Measurements from ENCODE around the gene PSMD8. TPM values are rescaled to one million over a fixed set of nuclear protein-coding genes. Genes with fewer than 3 reads are reported as not detected.

Gene PSMD8
- total RNA-seq, 4 donors from 2014 or later = 28.1 to 171 (median 78.5) TPM

DNA sequence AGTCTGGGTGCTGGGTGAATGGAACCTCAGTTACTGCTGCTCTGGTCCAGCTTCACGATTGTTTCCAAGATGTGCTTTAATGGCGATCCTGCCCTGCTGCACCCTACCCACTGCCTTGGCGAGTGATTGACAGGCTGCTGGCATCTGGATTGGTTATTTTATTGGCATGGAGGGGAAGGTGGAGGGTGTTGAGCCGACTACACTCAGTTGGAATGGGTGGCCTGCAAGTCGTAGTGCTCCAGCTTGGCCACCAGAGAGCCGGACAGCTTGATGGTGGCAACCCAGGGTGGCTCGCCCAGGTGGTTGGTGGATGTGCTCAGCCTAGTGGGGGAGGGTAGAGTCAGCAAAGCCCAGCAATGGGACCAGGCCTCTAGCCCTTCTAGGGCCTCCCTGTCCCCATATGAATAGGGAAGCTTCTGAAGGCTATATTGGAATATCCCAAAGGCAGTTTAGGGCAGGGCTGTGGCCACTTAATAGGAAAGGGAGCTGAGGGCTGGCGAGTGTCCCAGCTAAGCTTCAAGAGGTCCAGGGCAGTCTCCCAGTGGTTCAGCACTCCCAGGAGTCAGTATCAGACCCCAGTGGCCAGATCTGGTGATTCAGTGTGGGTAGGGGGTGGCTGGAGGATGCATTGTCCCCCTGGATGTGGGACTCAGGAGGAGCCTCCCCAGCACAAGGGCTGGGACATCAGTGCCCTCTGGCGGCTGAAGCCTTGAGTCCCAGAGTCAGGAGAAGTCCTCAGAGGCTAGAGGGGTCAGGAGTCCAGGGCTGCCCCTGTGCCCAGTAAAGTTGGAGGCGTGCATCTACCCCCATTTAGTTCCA is 10.0 kb downstream of the PSMD8 start:
- intact Hi-C loops (cut with DNase I; ENCODE audit: low total_unique reads) (no loop called here), in situ Hi-C loops (cut with MboI; ENCODE audit: low pct_ligation_motif_present in 1 of 4, low pct_unique_long_range_greater_than_20kb in 1 of 4, low sequenced_read_pairs in 3 of 4) (no loop called here)
- no peak overlapping the region for H3K27ac ChIP-seq
- H3K9me3 ChIP-seq = no peaks in the 10 kb centered on the region
- H3K4me3 ChIP-seq = no peak overlapping the region
- peaks cover 0 to 29% (median 14%) of the 10 kb centered on the region in 4 donors for H3K36me3 ChIP-seq
- TF ChIP-seq, protein P1, sequence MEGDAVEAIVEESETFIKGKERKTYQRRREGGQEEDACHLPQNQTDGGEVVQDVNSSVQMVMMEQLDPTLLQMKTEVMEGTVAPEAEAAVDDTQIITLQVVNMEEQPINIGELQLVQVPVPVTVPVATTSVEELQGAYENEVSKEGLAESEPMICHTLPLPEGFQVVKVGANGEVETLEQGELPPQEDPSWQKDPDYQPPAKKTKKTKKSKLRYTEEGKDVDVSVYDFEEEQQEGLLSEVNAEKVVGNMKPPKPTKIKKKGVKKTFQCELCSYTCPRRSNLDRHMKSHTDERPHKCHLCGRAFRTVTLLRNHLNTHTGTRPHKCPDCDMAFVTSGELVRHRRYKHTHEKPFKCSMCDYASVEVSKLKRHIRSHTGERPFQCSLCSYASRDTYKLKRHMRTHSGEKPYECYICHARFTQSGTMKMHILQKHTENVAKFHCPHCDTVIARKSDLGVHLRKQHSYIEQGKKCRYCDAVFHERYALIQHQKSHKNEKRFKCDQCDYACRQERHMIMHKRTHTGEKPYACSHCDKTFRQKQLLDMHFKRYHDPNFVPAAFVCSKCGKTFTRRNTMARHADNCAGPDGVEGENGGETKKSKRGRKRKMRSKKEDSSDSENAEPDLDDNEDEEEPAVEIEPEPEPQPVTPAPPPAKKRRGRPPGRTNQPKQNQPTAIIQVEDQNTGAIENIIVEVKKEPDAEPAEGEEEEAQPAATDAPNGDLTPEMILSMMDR (IDR thresholded peaks at IDR 0.05) = no peak
- TF ChIP-seq EP300 (IDR thresholded peaks at IDR 0.05; ENCODE audit: low read depth) = no peak
- no peak for TF ChIP-seq POLR2A (IDR thresholded peaks at IDR 0.05)
- no peak for TF ChIP-seq POLR2AphosphoS5 (IDR thresholded peaks at IDR 0.05)
- peaks cover 8 to 36% (median 33%) of the 10 kb centered on the region in 4 donors for H3K4me1 ChIP-seq
- WGBS, 2 donors (ENCODE audit: low coverage in 1 of 2) = 90% methylated on average over 10 of the region's 10 CpGs; no CpG with 5 or more reads in 1 of the 2 donors
- no peak for DNase-seq
- peaks cover 36% of the 10 kb centered on the region for H3K27me3 ChIP-seq

DNA sequence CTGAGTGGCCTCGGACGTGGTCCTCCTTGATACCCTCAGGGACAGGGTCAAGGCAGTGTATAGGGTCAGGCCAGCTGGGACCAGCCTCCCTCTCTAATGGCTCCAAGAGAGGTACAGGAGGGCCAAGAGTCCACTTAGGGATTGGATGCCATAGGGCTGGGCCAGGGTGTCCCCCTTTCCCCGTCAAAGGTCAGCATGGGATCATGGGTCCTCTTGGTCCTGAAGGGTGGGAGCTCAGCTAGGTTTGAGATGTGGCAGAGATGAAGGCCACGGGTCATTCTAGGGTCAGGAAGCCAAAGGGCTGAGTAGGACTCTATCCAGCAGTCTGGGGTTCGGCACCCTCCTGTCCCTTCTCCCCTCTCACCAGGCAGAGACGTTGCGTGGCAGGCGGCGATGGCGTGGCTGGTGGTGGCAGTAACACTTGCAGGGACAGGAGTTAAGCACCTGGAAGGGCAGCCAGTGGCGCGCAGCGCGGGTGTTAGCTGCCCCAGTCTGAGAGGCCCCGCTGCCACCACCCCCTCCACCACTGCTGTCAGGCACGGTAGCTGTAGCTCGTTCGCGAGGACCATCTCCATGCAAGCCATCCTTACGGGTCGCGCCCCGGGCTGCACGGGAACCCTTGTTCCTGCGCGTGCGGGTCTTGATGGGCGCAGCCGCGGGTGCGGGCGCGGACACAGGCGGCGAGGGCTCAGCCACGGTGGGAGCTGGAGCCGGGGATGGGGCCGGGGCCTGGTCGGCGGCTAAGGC is 10.9 kb downstream of the PSMD8 start:
- TF ChIP-seq EP300 (IDR thresholded peaks at IDR 0.05; ENCODE audit: low read depth) = no peak
- TF ChIP-seq, protein P1 (IDR thresholded peaks at IDR 0.05) = no peak
- no peak for TF ChIP-seq POLR2AphosphoS5 (IDR thresholded peaks at IDR 0.05)
- no peak for TF ChIP-seq POLR2A (IDR thresholded peaks at IDR 0.05)
- Histone ChIP-seq H3K4me1 (peaks cover 8 to 36% (median 34%) of the 10 kb centered on the region in 4 donors), H3K36me3 (peaks cover 0 to 29% (median 14%) of the 10 kb centered on the region in 4 donors)

DNA sequence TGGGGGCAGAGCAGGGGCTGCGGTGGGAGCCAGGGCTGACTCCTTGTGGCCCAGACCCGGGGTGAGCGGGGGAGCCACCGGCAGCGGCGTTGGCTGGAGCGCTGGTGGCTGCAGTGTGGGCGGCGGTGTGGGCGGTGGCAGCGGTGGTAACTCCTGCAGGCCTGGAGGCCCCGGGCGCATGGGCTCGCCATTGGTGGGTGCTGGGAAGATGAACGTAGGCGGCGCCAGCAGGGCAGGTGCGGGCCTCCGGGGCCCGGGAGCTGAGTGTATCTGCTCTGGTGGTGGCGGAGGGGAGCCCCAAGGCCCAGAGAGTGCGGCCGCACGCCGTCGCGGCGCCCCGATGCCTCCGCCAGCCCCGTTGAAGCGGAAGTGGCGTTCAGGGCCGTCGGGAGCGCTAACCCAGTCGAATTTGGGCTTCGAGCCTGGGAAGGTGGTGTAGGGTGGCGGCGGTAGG is 11.5 kb downstream of the PSMD8 start:
- H3K9me3 ChIP-seq = no peaks in the 10 kb centered on the region
- peaks cover 8 to 36% (median 34%) of the 10 kb centered on the region in 4 donors for H3K4me1 ChIP-seq
- TF ChIP-seq, protein P1 (IDR thresholded peaks at IDR 0.05) = no peak
- no peak for TF ChIP-seq POLR2A (IDR thresholded peaks at IDR 0.05)
- TF ChIP-seq EP300 (IDR thresholded peaks at IDR 0.05; ENCODE audit: low read depth) = no peak
- TF ChIP-seq POLR2AphosphoS5 (IDR thresholded peaks at IDR 0.05) = no peak
- 64% methylated on average over 38 of the region's 40 CpGs; no CpG with 5 or more reads in 1 of the 2 donors for WGBS, 2 donors (ENCODE audit: low coverage in 1 of 2)
- DNase-seq = no peak
- H3K27ac ChIP-seq = no peak overlapping the region
- in situ Hi-C loops (cut with MboI; ENCODE audit: low pct_ligation_motif_present in 1 of 4, low pct_unique_long_range_greater_than_20kb in 1 of 4, low sequenced_read_pairs in 3 of 4) = no loop called here
- peaks cover 47% of the 10 kb centered on the region for H3K27me3 ChIP-seq
- H3K4me3 ChIP-seq = no peak overlapping the region
- peaks cover 0 to 27% (median 12%) of the 10 kb centered on the region in 4 donors for H3K36me3 ChIP-seq
- intact Hi-C loops (cut with DNase I; ENCODE audit: low total_unique reads) = no loop called here

More for the DNA sequence above, 10.9 kb downstream of the PSMD8 start:
- Histone ChIP-seq H3K27ac (no peak overlapping the region), H3K27me3 (peaks cover 43% of the 10 kb centered on the region), H3K4me3 (no peak overlapping the region), H3K9me3 (no peaks in the 10 kb centered on the region)
- in situ Hi-C loops (cut with MboI; ENCODE audit: low pct_ligation_motif_present in 1 of 4, low pct_unique_long_range_greater_than_20kb in 1 of 4, low sequenced_read_pairs in 3 of 4) = no loop called here
- intact Hi-C loops (cut with DNase I; ENCODE audit: low total_unique reads) = no loop called here
- DNase-seq = no peak
- WGBS, 2 donors (ENCODE audit: low coverage in 1 of 2) = 92% methylated on average over 39 of the region's 40 CpGs; no CpG with 5 or more reads in 1 of the 2 donors

Measured in transverse colon (tissue), 4 donors.